H1 (cell line): ENCODE measurements around the gene RBM15B. TPM values are rescaled to one million over a fixed set of nuclear protein-coding genes. Genes with fewer than 3 reads are reported as not detected.

Experiments used
- CTCF ChIA-PET: fragments of 300-600 bp; sonication (Branson Sonifier 250); formaldehyde crosslinking; loops from one replicate; lab custom pipeline; 2021; ENCODE audit not compliant: partially characterized antibody; lab: Charles Lee
- POLR2A ChIA-PET: fragments of 300-600 bp; sonication (Branson Sonifier 250); formaldehyde crosslinking; loops from one replicate; lab custom pipeline; 2021; ENCODE audit warnings: inconsistent platforms; ENCODE audit not compliant: partially characterized antibody; lab: Charles Lee
- DNase-seq, 2 experiments: peaks; one replicate each; pipeline versions ENCODE4 v3.0.0 to v3.0.0-alpha.2; 2010 to 2022; ENCODE audit warnings: low spot score in 2 of 2, low read depth in 1 of 2, mixed read lengths in 1 of 2
- FAIRE-seq: peaks from 2 replicates; lab custom pipeline; 2011; peaks lifted over from hg19 to GRCh38; lab: Jason Lieb, UNC
- H2AFZ ChIP-seq: 2 replicates; pipeline ENCODE4 v1.8.1; 2012; ENCODE audit warnings: low read length, inconsistent platforms
- H2AK5ac ChIP-seq: 2 replicates; pipeline ENCODE4 v1.6.1; 2013; ENCODE audit warnings: low read depth, low read length
- H2BK120ac ChIP-seq: replicated peaks from 2 replicates; pipeline ENCODE3; 2013; ENCODE audit warnings: low read depth, low read length, inconsistent platforms
- H2BK12ac ChIP-seq: 2 replicates; pipeline ENCODE4 v1.6.1; 2013; ENCODE audit warnings: low read depth, low read length
- H2BK15ac ChIP-seq: 2 replicates; pipeline ENCODE4 v1.6.1; 2013; ENCODE audit warnings: low read length
- H2BK20ac ChIP-seq: 2 replicates; pipeline ENCODE4 v1.6.1; 2013; ENCODE audit warnings: low read length
- H2BK5ac ChIP-seq: 2 replicates; pipeline ENCODE4 v1.6.1; 2013; ENCODE audit warnings: low read depth, low read length
- H3K14ac ChIP-seq: 2 replicates; pipeline ENCODE4 v1.6.1; 2013; ENCODE audit warnings: inconsistent platforms; ENCODE audit not compliant: insufficient read length
- H3K18ac ChIP-seq: 2 replicates; pipeline ENCODE4 v1.6.1; 2013; ENCODE audit warnings: low read length; ENCODE audit errors: extremely low read depth
- H3K23ac ChIP-seq: 2 replicates; pipeline ENCODE4 v1.6.1; 2013; ENCODE audit warnings: inconsistent platforms; ENCODE audit not compliant: insufficient read length
- H3K23me2 ChIP-seq: 2 replicates; pipeline ENCODE4 v1.6.1; 2013; ENCODE audit warnings: low read depth, low read length
- H3K27ac ChIP-seq: 2 replicates; pipeline ENCODE4 v1.6.1; 2011; ENCODE audit warnings: low read depth, low read length, inconsistent platforms
- H3K27me3 ChIP-seq, 4 experiments: replicated peaks in 1 of 4; 1 replicate in 1 of 4; 2 replicates in 3 of 4; pipeline versions ENCODE4 v1.6.1 to v1.8.1; 2011 to 2013; ENCODE audit warnings: low read length in 3 of 4, mild to moderate bottlenecking in 3 of 4, inconsistent platforms in 2 of 4, mixed read lengths in 2 of 4, moderate library complexity in 1 of 4; ENCODE audit not compliant: control insufficient read depth in 3 of 4, insufficient read depth in 3 of 4; ENCODE audit errors: extremely low read depth in 1 of 4
- H3K36me3 ChIP-seq, 4 experiments: 2 replicates each; pipeline versions ENCODE4 v1.6.1 to v1.8.1; 2011 to 2013; ENCODE audit warnings: mild to moderate bottlenecking in 4 of 4, low read length in 3 of 4, moderate library complexity in 2 of 4, control low read depth in 1 of 4, inconsistent platforms in 1 of 4; ENCODE audit not compliant: insufficient read depth in 4 of 4, control insufficient read depth in 2 of 4
- H3K4ac ChIP-seq: replicated peaks from 2 replicates; pipeline ENCODE3; 2013; ENCODE audit warnings: low read length, low read depth, mixed read lengths, inconsistent platforms; ENCODE audit not compliant: insufficient read length
- H3K4me1 ChIP-seq, 4 experiments: replicated peaks in 1 of 4; 1 replicate in 1 of 4; 2 replicates in 3 of 4; pipeline versions ENCODE4 v1.6.1 to v1.8.1; 2011 to 2013; ENCODE audit warnings: low read length in 3 of 4, inconsistent platforms in 2 of 4, mixed read lengths in 1 of 4; ENCODE audit not compliant: insufficient read depth in 4 of 4, control insufficient read depth in 3 of 4
- H3K4me2 ChIP-seq, 2 experiments: 2 replicates each; pipeline versions ENCODE4 v1.6.1 to v1.8.1; 2011 to 2013; ENCODE audit warnings: low read depth in 2 of 2, low read length in 2 of 2, control low read depth in 1 of 2, inconsistent platforms in 1 of 2, mild to moderate bottlenecking in 1 of 2; ENCODE audit not compliant: insufficient read depth in 1 of 2
- H3K4me3 ChIP-seq, 4 experiments: fragments of 200-600, 300-600 bp in 1 of 4; sonication (generic), shearing (Covaris generic), sonication (Bioruptor Twin) in 1 of 4; 2 replicates each; pipeline versions ENCODE4 v1.5.1 to v1.8.1; 2011 to 2016; ENCODE audit warnings: low read length in 4 of 4, low read depth in 3 of 4, control low read depth in 2 of 4, inconsistent platforms in 2 of 4, mild to moderate bottlenecking in 2 of 4, mixed read lengths in 1 of 4, moderate library complexity in 1 of 4; ENCODE audit not compliant: insufficient read depth in 2 of 4; ENCODE audit errors: extremely low read depth in 1 of 4
- H3K56ac ChIP-seq: replicated peaks from 2 replicates; pipeline ENCODE3; 2013; ENCODE audit warnings: low read depth, mild to moderate bottlenecking, mixed read lengths, low read length, inconsistent platforms; ENCODE audit not compliant: insufficient read length
- H3K79me1 ChIP-seq: 2 replicates; pipeline ENCODE4 v1.6.1; 2013; ENCODE audit warnings: low read depth, low read length, control low read depth
- H3K79me2 ChIP-seq, 2 experiments: 2 replicates each; pipeline versions ENCODE4 v1.6.1 to v1.8.1; 2012 to 2013; ENCODE audit warnings: low read length in 2 of 2, mild to moderate bottlenecking in 2 of 2, inconsistent platforms in 1 of 2; ENCODE audit not compliant: insufficient read depth in 2 of 2, control insufficient read depth in 1 of 2
- H3K9ac ChIP-seq, 4 experiments: replicated peaks in 1 of 4; 1 replicate in 1 of 4; 2 replicates in 3 of 4; pipeline versions ENCODE4 v1.6.1 to v1.8.1; 2011 to 2013; ENCODE audit warnings: low read depth in 3 of 4, low read length in 3 of 4, control low read depth in 2 of 4, mild to moderate bottlenecking in 2 of 4, moderate library complexity in 2 of 4, inconsistent platforms in 1 of 4; ENCODE audit errors: extremely low read depth in 1 of 4
- H3K9me3 ChIP-seq, 2 experiments: 2 replicates each; pipeline versions ENCODE4 v1.6.1 to v1.8.1; 2012 to 2013; ENCODE audit warnings: mild to moderate bottlenecking in 2 of 2, moderate library complexity in 2 of 2, control low read depth in 1 of 2, inconsistent platforms in 1 of 2, low read depth in 1 of 2, low read length in 1 of 2, mixed read lengths in 1 of 2; ENCODE audit not compliant: insufficient read depth in 2 of 2
- H4K20me1 ChIP-seq, 2 experiments: replicated peaks in 1 of 2; 2 replicates each; pipeline versions ENCODE3 to v1.8.1; 2011 to 2013; ENCODE audit warnings: inconsistent platforms in 2 of 2, low read length in 2 of 2, mild to moderate bottlenecking in 1 of 2; ENCODE audit not compliant: insufficient read depth in 2 of 2, control insufficient read depth in 1 of 2
- H4K5ac ChIP-seq: 2 replicates; pipeline ENCODE4 v1.6.1; 2013; ENCODE audit warnings: low read length, low read depth, mixed read lengths, inconsistent platforms; ENCODE audit not compliant: insufficient read length
- H4K8ac ChIP-seq: 2 replicates; pipeline ENCODE4 v1.8.0; 2013; ENCODE audit warnings: mild to moderate bottlenecking, moderate library complexity, low read length, inconsistent platforms; ENCODE audit not compliant: insufficient read depth; ENCODE audit errors: extremely low read depth
- H4K91ac ChIP-seq: replicated peaks from 2 replicates; pipeline ENCODE3; 2013; ENCODE audit warnings: low read length, mixed read lengths, inconsistent platforms; ENCODE audit not compliant: insufficient read length
- BCL11A ChIP-seq, 2 experiments: IDR thresholded peaks; one replicate each; pipeline ENCODE4 v1.6.1; 2011; ENCODE audit warnings: low read depth in 2 of 2, low read length in 2 of 2, mild to moderate bottlenecking in 2 of 2
- CBX8 ChIP-seq: fragments of 300-800, 300-1000 bp; sonication (generic); IDR thresholded peaks from 2 replicates; pipeline ENCODE4 v1.7.1; 2016; ENCODE audit warnings: low read depth, low read length, borderline replicate concordance
- NANOG ChIP-seq: IDR thresholded peaks from 2 replicates; pipeline ENCODE4 v1.6.1; 2011; ENCODE audit warnings: low read length, low read depth, mild to moderate bottlenecking, inconsistent platforms; ENCODE audit not compliant: insufficient read depth, poor library complexity, severe bottlenecking
- RBBP5 ChIP-seq: IDR thresholded peaks from 2 replicates; pipeline ENCODE4 v1.7.1; 2012; ENCODE audit warnings: low read depth, mild to moderate bottlenecking, inconsistent platforms, low read length, moderate library complexity, borderline replicate concordance
- TAF7 ChIP-seq: optimal IDR thresholded peaks from 2 replicates; pipeline ENCODE3; 2011; ENCODE audit warnings: low read depth, mild to moderate bottlenecking, inconsistent platforms, low read length, moderate library complexity, borderline replicate concordance
- ZNF274 ChIP-seq: IDR thresholded peaks from 2 replicates; pipeline ENCODE4 v1.7.0; 2012; ENCODE audit warnings: low read length, borderline replicate concordance; ENCODE audit errors: extremely low read depth
- WGBS, 2 experiments: shearing (Covaris generic) in 1 of 2; methylation state at CpG; one replicate each; pipeline versions ENCODE4 v1.1.6 to v1.1.7; 2013 to 2015; ENCODE audit warnings: low lambda C conversion rate in 2 of 2, mixed read lengths in 2 of 2, inconsistent platforms in 1 of 2, low coverage in 1 of 2, missing lambda C conversion rate in 1 of 2; ENCODE audit not compliant: insufficient replicate concordance in 2 of 2, insufficient coverage in 1 of 2, insufficient read length in 1 of 2; ENCODE audit errors: extremely low coverage in 1 of 2, missing lambda C conversion rate in 1 of 2; 5-methylcytosine and 5-hydroxymethylcytosine counted together
- polyA plus RNA-seq, 7 experiments: library from polyadenylated mRNA; depleted of rRNA in 3 of 7; stranded (reverse) in 5 of 7; unstranded in 2 of 7; fragments of >200 nt in 5 of 7; fragments of 200-250 nt in 2 of 7; gene quantifications; 1 replicate in 5 of 7; 2 replicates in 1 of 7; 4 replicates in 1 of 7; pipeline versions ENCODE4 v1.2.1 to v1.2.3, GENCODE V29; 2011 to 2013; ENCODE audit warnings: missing spikeins in 2 of 7, mixed read lengths in 2 of 7
- total RNA-seq: library from RNA; stranded (reverse); fragmentation: NEBNext Ultra II Directional; extraction: Animal tissue kit (Norgen Biotek cat#: 25700); gene quantifications from 2 replicates; pipeline ENCODE4 v1.2.1, GENCODE V29; 2021
- TF ChIP-seq, protein P1 (sequence below): IDR thresholded peaks from 2 replicates; pipeline ENCODE4 v1.6.1; 2011; ENCODE audit warnings: low read depth, mild to moderate bottlenecking, low read length; ENCODE audit not compliant: insufficient read depth
- TF ChIP-seq, protein P2 (sequence below): IDR thresholded peaks from 2 replicates; pipeline ENCODE4 v1.6.1; 2012; ENCODE audit warnings: inconsistent platforms

The RBM15B gene
- total and polyA plus RNA-seq, 2 of the 8 experiments (the other 6 are each of a cell fraction or from before 2014, with no cell fraction given): 22.2 to 59.1 TPM

DNA sequence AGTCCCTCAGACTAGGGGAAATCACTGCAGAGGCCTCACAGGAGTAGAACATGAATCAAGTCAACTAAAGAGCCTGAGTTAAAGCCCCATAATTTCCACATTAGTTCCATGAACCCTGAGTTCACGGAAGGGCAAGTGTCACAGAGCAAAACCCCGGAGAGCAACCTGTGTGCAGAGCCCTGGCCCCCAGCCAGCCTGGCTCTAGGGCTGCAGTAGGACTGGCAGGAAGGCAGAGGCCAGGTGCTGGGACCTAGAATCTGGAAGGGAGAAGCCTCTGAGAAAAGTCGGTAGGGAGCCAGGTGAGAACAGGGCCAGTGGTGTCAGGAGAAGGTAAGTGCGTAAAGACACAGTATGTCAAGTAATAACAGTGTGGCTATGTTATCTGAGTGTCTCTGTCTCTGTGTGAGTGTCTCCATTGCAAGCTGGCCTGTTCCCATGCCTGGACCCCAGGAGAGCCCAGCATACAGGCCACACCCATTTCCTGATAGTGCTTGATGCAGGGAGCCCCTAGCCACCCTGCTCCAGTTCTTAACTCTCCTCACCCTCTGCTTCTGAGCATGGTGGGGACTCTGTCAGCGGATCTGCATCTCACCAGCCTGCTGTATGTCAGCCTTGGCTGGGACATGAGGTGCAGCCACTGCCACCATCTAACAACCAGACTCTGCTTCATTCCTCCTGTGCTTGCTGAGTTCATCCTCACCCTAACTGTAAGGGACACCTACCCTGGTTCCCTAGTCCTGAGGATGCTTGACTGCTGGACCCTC, 17.2 kb upstream of the RBM15B start:
- H2AFZ ChIP-seq: no peak overlapping the region
- H3K36me3 ChIP-seq: peaks cover 0 to 6% (median 0%) of the 10 kb centered on the region in 4 experiments; a peak in 3 of 8 replicates
- WGBS, 2 experiments: 84% methylated on average over 5 of the region's 5 CpGs; no CpG with 5 or more reads in 1 of the 2 experiments
- ChIA-PET CTCF (interaction anchor here (3.9 to 5.5 kb wide), 2 partner anchors 274 to 746 kb away, joined by 14 to 51 read pairs; no protein-coding TSS in a partner anchor), POLR2A (no interaction called here)
- H3K23ac ChIP-seq: no peak overlapping the region
- no peak overlapping the region for H2BK120ac ChIP-seq
- H3K4me1 ChIP-seq: no peaks in the 10 kb centered on the region
- no peaks in the 10 kb centered on the region for H3K79me1 ChIP-seq
- no peak overlapping the region for H2BK20ac ChIP-seq
- H2BK5ac ChIP-seq: no peak overlapping the region
- DNase-seq (no peak), FAIRE-seq (no peak)
- H3K56ac ChIP-seq: no peak overlapping the region
- no peak overlapping the region for H2BK12ac ChIP-seq
- H3K79me2 ChIP-seq: no peaks in the 10 kb centered on the region
- H3K4me2 ChIP-seq: no peak overlapping the region
- no peaks in the 10 kb centered on the region for H3K9me3 ChIP-seq
- no peak overlapping the region for H4K8ac ChIP-seq
- H3K27me3 ChIP-seq: no peaks in the 10 kb centered on the region
- no peak overlapping the region for H3K27ac ChIP-seq
- H3K9ac ChIP-seq: no peak overlapping the region
- no peak overlapping the region for H2AK5ac ChIP-seq
- H3K18ac ChIP-seq: no peak overlapping the region
- no peak overlapping the region for H3K4ac ChIP-seq
- peaks cover 0 to 2% of the 10 kb centered on the region in 2 experiments for H4K20me1 ChIP-seq
- no peak overlapping the region for H4K91ac ChIP-seq
- H4K5ac ChIP-seq: no peak overlapping the region
- no peak overlapping the region for H3K4me3 ChIP-seq
- H3K14ac ChIP-seq: no peak overlapping the region
- H3K23me2 ChIP-seq: no peaks in the 10 kb centered on the region
- H2BK15ac ChIP-seq: no peak overlapping the region
- TF ChIP-seq RBBP5 (no peak), BCL11A (IDR thresholded peaks at IDR 0.05; ENCODE audit: low read depth in 2 of 2, low read length in 2 of 2) (no peak), ZNF274 (no peak), CBX8 (no peak), NANOG (no peak), TAF7 (no peak)
- TF ChIP-seq, protein P1, sequence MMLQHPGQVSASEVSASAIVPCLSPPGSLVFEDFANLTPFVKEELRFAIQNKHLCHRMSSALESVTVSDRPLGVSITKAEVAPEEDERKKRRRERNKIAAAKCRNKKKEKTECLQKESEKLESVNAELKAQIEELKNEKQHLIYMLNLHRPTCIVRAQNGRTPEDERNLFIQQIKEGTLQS: no peak
- TF ChIP-seq, protein P2, sequence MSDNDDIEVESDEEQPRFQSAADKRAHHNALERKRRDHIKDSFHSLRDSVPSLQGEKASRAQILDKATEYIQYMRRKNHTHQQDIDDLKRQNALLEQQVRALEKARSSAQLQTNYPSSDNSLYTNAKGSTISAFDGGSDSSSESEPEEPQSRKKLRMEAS: no peak
